Left renal cortex interstitium (tissue), 4 donors: Measurements from ENCODE around the gene TENT4A. TPM values are rescaled to one million over a fixed set of nuclear protein-coding genes. Genes with fewer than 3 reads are reported as not detected.

ENCODE experiments used
- DNase-seq, 4 donors: peaks; one replicate each; pipeline ENCODE4 v3.0.0-alpha.2; 2013; ENCODE audit warnings: low read depth in 4 of 4, low spot score in 2 of 4, missing footprints in 1 of 4
- polyA plus RNA-seq, 4 donors: library from polyadenylated mRNA; unstranded; fragments of 120-200 nt; gene quantifications; one replicate each; pipeline ENCODE4 v1.2.1, GENCODE V29; 2013; ENCODE audit not compliant: insufficient read length in 4 of 4

Gene TENT4A
- polyA plus RNA-seq, 4 donors = 19.5 to 37.1 (median 29.3) TPM

- no peak for DNase-seq
These were observed 17.6 kb downstream of the TENT4A start for GRCh38 chr5:6730807-6731206.

- DNase-seq = no peak
These were observed 18.4 kb downstream of the TENT4A start for GRCh38 chr5:6731465-6732237.

- DNase-seq = no peak
These were observed 19.6 kb downstream of the TENT4A start for GRCh38 chr5:6732634-6733410.

- DNase-seq = no peak
These were observed 20.4 kb downstream of the TENT4A start for GRCh38 chr5:6733411-6734242.

- DNase-seq = no peak
These were observed 21.0 kb downstream of the TENT4A start for GRCh38 chr5:6734243-6734700.

GRCh38 chr5:6734781-6735180 lies 21.5 kb downstream of the TENT4A start:
- no peak for DNase-seq

- DNase-seq = no peak
These were observed 22.9 kb downstream of the TENT4A start for GRCh38 chr5:6736106-6736505.

GRCh38 chr5:6736524-6737042 lies 23.4 kb downstream of the TENT4A start:
- no peak for DNase-seq

- DNase-seq = no peak
These were observed 24.1 kb downstream of the TENT4A start for GRCh38 chr5:6737043-6737941.

GRCh38 chr5:6739603-6740002 lies 26.4 kb downstream of the TENT4A start:
- no peak for DNase-seq

- DNase-seq = no peak
These were observed 27.4 kb downstream of the TENT4A start for GRCh38 chr5:6740586-6741150.

- no peak for DNase-seq
These were observed 29.0 kb downstream of the TENT4A start for GRCh38 chr5:6742081-6742758.

GRCh38 chr5:6743161-6743560 lies 29.9 kb downstream of the TENT4A start:
- DNase-seq = no peak

GRCh38 chr5:6744841-6745705 lies 31.8 kb downstream of the TENT4A start:
- no peak for DNase-seq

- DNase-seq = no peak
These were observed 32.5 kb downstream of the TENT4A start for GRCh38 chr5:6745706-6746222.

- no peak for DNase-seq
These were observed 33.0 kb downstream of the TENT4A start for GRCh38 chr5:6746244-6746643.

- no peak for DNase-seq
These were observed 33.9 kb downstream of the TENT4A start for GRCh38 chr5:6747103-6747502.

- DNase-seq = no peak
These were observed 34.9 kb downstream of the TENT4A start for GRCh38 chr5:6748142-6748541.
